Left kidney (tissue), 8 donors: ENCODE data around the gene SH3BP2. TPM values are rescaled to one million over a fixed set of nuclear protein-coding genes. Genes with fewer than 3 reads are reported as not detected.

Experiments
- DNase-seq: peaks from one replicate; pipeline ENCODE4 v3.0.0-alpha.2; 2013
- long read RNA-seq, 8 donors: transcript quantifications; one replicate each; lab custom pipeline, GENCODE V29; 2026
- polyA plus RNA-seq: library from polyadenylated mRNA; unstranded; fragments of 120-200 nt; gene quantifications from one replicate; pipeline ENCODE4 v1.2.1, GENCODE V29; 2013; ENCODE audit not compliant: insufficient read length

SH3BP2 gene
- polyA plus RNA-seq = 34.4 TPM
- long read RNA-seq, donor 1, partial matches to known transcripts = 0 of 6 reads
- long read RNA-seq, donor 1, other reads (novel, unspliced or antisense) = 0 of 6 reads
- long read RNA-seq, donor 2, partial matches to known transcripts = 11 of 15 reads
- long read RNA-seq, donor 2, other reads (novel, unspliced or antisense) = 0 of 15 reads
- long read RNA-seq, donor 3, partial matches to known transcripts = 5 of 9 reads
- long read RNA-seq, donor 3, other reads (novel, unspliced or antisense) = 0 of 9 reads
- long read RNA-seq, donor 4 = 0 reads
- long read RNA-seq, donor 5, partial matches to known transcripts = 0 of 12 reads
- long read RNA-seq, donor 5, other reads (novel, unspliced or antisense) = 0 of 12 reads
- long read RNA-seq, donor 6, partial matches to known transcripts = 5 of 8 reads
- long read RNA-seq, donor 6, other reads (novel, unspliced or antisense) = 0 of 8 reads
- long read RNA-seq, donor 7, full-length matches to known transcripts = 8 of 8 reads
- long read RNA-seq, donor 7, partial matches to known transcripts = 0 of 8 reads
- long read RNA-seq, donor 7, other reads (novel, unspliced or antisense) = 0 of 8 reads
- long read RNA-seq, donor 8, partial matches to known transcripts = 0 of 1 reads
- long read RNA-seq, donor 8, other reads (novel, unspliced or antisense) = 0 of 1 reads

GRCh38 chr4:2792711-2793585 lies at the start of gene SH3BP2:
SH3BP2 (plus strand) TSS chr4:2793085; CDS start chr4:2820618, 27,533 bp downstream.
- DNase-seq = peak; percentile 61

- DNase-seq = no peak
Observed at GRCh38 chr4:2743518-2744445, 49.1 kb upstream of the SH3BP2 start.

- DNase-seq = no peak
Observed at GRCh38 chr4:2744576-2745270, 48.2 kb upstream of the SH3BP2 start.

GRCh38 chr4:2745516-2745915 lies 47.4 kb upstream of the SH3BP2 start:
- DNase-seq = no peak

- DNase-seq = no peak
Observed at GRCh38 chr4:2745981-2746806, 46.7 kb upstream of the SH3BP2 start.

GRCh38 chr4:2746891-2747695 lies 45.8 kb upstream of the SH3BP2 start:
- DNase-seq = no peak

GRCh38 chr4:2750719-2751605 lies 41.9 kb upstream of the SH3BP2 start:
- DNase-seq = no peak

GRCh38 chr4:2753436-2753835 lies 39.4 kb upstream of the SH3BP2 start:
- DNase-seq = no peak

- DNase-seq = no peak
Observed at GRCh38 chr4:2754848-2755819, 37.8 kb upstream of the SH3BP2 start.

- DNase-seq = peak; percentile 55
Observed at GRCh38 chr4:2755821-2756690, 36.8 kb upstream of the SH3BP2 start, which contains the start of gene TNIP2. TNIP2 (minus strand) TSS chr4:2756336; CDS start chr4:2756289, 47 bp downstream.

- no peak for DNase-seq
Observed at GRCh38 chr4:2756691-2757350, 36.1 kb upstream of the SH3BP2 start.

- no peak for DNase-seq
Observed at GRCh38 chr4:2757426-2757825, 35.5 kb upstream of the SH3BP2 start.

- no peak for DNase-seq
Observed at GRCh38 chr4:2761035-2761923, 31.6 kb upstream of the SH3BP2 start.

- no peak for DNase-seq
Observed at GRCh38 chr4:2762048-2762447, 30.8 kb upstream of the SH3BP2 start.
